Mammary epithelial cell (primary cell): ENCODE data around the gene SNAP47.

ENCODE experiments used
- EZH2 ChIP-seq: IDR thresholded peaks from 2 replicates; pipeline ENCODE4 v1.6.1; 2012; ENCODE audit warnings: low read length, inconsistent platforms, borderline replicate concordance
- TF ChIP-seq, protein P1 (sequence below), 2 donors: IDR thresholded peaks in 1 of 2; conservative IDR thresholded peaks in 1 of 2; 2 replicates each; pipeline ENCODE4 v1.5.1; 2011 to 2012; ENCODE audit warnings: inconsistent platforms in 2 of 2, low read length in 2 of 2, mild to moderate bottlenecking in 2 of 2, control low read depth in 1 of 2, low read depth in 1 of 2; ENCODE audit not compliant: insufficient read depth in 1 of 2; ENCODE audit errors: extremely low read depth in 1 of 2

- TF ChIP-seq, protein P1, sequence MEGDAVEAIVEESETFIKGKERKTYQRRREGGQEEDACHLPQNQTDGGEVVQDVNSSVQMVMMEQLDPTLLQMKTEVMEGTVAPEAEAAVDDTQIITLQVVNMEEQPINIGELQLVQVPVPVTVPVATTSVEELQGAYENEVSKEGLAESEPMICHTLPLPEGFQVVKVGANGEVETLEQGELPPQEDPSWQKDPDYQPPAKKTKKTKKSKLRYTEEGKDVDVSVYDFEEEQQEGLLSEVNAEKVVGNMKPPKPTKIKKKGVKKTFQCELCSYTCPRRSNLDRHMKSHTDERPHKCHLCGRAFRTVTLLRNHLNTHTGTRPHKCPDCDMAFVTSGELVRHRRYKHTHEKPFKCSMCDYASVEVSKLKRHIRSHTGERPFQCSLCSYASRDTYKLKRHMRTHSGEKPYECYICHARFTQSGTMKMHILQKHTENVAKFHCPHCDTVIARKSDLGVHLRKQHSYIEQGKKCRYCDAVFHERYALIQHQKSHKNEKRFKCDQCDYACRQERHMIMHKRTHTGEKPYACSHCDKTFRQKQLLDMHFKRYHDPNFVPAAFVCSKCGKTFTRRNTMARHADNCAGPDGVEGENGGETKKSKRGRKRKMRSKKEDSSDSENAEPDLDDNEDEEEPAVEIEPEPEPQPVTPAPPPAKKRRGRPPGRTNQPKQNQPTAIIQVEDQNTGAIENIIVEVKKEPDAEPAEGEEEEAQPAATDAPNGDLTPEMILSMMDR (conservative IDR thresholded peaks at IDR 0.05 in 1 of 2, IDR thresholded peaks at IDR 0.05 in 1 of 2; ENCODE audit: extremely low read depth in 1 of 2, insufficient read depth in 1 of 2, low read depth in 1 of 2, low read length in 2 of 2) = no peak
- no peak for TF ChIP-seq EZH2
Observed at GRCh38 chr1:227776331-227776771, 41.1 kb downstream of the SNAP47 start.
